Caco-2 (cell line): ENCODE results near the gene PRR35. TPM values are rescaled to one million over a fixed set of nuclear protein-coding genes. Genes with fewer than 3 reads are reported as not detected.

Experiments
- BruUV-seq: library from RNA; stranded (reverse); fragments of 400-500 nt; replicated peaks from 2 replicates; lab custom pipeline; 2021; lab: Mats Ljungman, UMichigan
- CTCF ChIA-PET: fragments of 300-600 bp; sonication (Branson Sonifier 250); formaldehyde crosslinking; loops from one replicate; lab custom pipeline; 2022; ENCODE audit warnings: antibody characterized with exemption; lab: Charles Lee
- POLR2A ChIA-PET: fragments of 300-600 bp; sonication (Branson Sonifier 250); formaldehyde crosslinking; loops from one replicate; lab custom pipeline; 2022; ENCODE audit warnings: antibody characterized with exemption; lab: Charles Lee
- DNase-seq, 2 experiments: peaks; one replicate each; pipeline versions ENCODE4 v3.0.0 to v3.0.0-alpha.2; 2020 to 2022
- H3K27me3 ChIP-seq: replicated peaks from 2 replicates; pipeline ENCODE4 v1.6.0; 2011; ENCODE audit warnings: low read length; ENCODE audit not compliant: control insufficient read depth, insufficient read depth
- H3K36me3 ChIP-seq: 2 replicates; pipeline ENCODE4 v1.5.1; 2011; ENCODE audit warnings: low read length; ENCODE audit not compliant: control insufficient read depth, insufficient read depth
- H3K4me1 ChIP-seq: fragments of 250-450 bp; sonication (Bioruptor Pico); 2 replicates; pipeline ENCODE4 v1.5.1; 2020; ENCODE audit warnings: mild to moderate bottlenecking
- H3K4me3 ChIP-seq: 2 replicates; pipeline ENCODE4 v1.5.1; 2011; ENCODE audit warnings: low read depth, mild to moderate bottlenecking, control low read depth, low read length
- H3K9me3 ChIP-seq: fragments of 250-450 bp; sonication (Bioruptor Pico); 2 replicates; pipeline ENCODE4 v1.5.1; 2020; ENCODE audit warnings: mild to moderate bottlenecking, moderate library complexity
- H3K27ac Mint-ChIP-seq: one replicate; pipeline ENCODE4 v1.8.0; 2022; ENCODE audit warnings: mixed read lengths; ENCODE audit not compliant: unreplicated experiment
- H3K27me3 Mint-ChIP-seq: one replicate; pipeline ENCODE4 v1.8.0; 2022; ENCODE audit warnings: mixed read lengths; ENCODE audit not compliant: insufficient read depth, unreplicated experiment
- H3K36me3 Mint-ChIP-seq: one replicate; pipeline ENCODE4 v1.8.0; 2022; ENCODE audit warnings: mild to moderate bottlenecking, mixed read lengths; ENCODE audit not compliant: insufficient read depth, unreplicated experiment
- H3K4me1 Mint-ChIP-seq: one replicate; pipeline ENCODE4 v1.8.0; 2022; ENCODE audit warnings: low read depth, mixed read lengths; ENCODE audit not compliant: unreplicated experiment
- H3K4me3 Mint-ChIP-seq: one replicate; pipeline ENCODE4 v1.8.0; 2022; ENCODE audit warnings: mild to moderate bottlenecking, moderate library complexity, mixed read lengths; ENCODE audit not compliant: unreplicated experiment
- H3K9me3 Mint-ChIP-seq: one replicate; pipeline ENCODE4 v1.8.0; 2022; ENCODE audit warnings: mixed read lengths; ENCODE audit not compliant: unreplicated experiment
- intact Hi-C: fragments of 100-400 bp; cut with micrococcal nuclease; formaldehyde crosslinking; loops from one replicate; pipeline ENCODE4 v1.10.0; 2022; ENCODE audit not compliant: unreplicated experiment
- total RNA-seq: library from RNA; stranded (reverse); gene quantifications from 2 replicates; pipeline ENCODE4 v1.2.3, GENCODE V29; 2022
- TF ChIP-seq, protein P1 (sequence below), 2 experiments: fragments of 200-600 bp in 1 of 2; IDR thresholded peaks; 1 replicate in 1 of 2; 2 replicates in 1 of 2; pipeline versions ENCODE4 v1.5.1 to v1.8.0; 2011 to 2022; ENCODE audit warnings: antibody characterized with exemption in 1 of 2, control low read depth in 1 of 2, inconsistent platforms in 1 of 2, low read depth in 1 of 2, low read length in 1 of 2, mild to moderate bottlenecking in 1 of 2, moderate library complexity in 1 of 2; ENCODE audit not compliant: insufficient read depth in 1 of 2, severe bottlenecking in 1 of 2, unreplicated experiment in 1 of 2

PRR35 gene
- total RNA-seq, 1 experiment from 2014 or later = not detected

DNA sequence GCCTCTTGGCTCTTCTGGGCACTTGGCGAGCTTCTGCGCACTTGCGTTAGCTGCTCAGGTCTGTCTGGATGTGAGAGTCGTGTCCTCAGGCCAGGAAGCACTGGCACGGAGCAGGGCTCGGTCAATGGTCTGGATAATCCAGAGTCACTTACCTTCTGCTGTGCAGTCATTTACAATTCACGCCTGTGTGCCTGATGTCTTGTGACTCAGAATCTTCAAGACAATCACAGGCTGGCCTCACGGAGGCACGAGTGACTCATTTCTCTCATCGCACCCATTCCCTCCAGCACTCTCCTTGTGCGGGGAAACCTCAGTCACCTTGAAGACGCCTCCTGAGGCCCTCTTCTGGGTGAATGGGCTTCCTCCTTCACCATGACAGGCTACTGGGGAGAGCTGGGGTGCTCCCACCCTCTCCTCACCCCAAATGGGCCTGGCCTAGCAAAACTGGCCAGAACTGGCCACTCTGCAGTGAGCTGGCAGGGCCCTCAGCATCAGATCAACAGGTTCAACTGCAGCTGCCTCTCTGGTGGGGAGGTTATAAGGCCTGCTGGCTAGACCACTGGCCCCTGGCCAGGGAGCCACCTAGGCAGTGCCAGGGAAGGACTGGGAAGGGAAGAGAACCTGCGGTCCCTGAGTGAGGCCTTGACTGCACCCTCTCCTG, 34.5 kb upstream of the PRR35 start:
- Histone ChIP-seq H3K27me3 (no peaks in the 10 kb centered on the region), H3K36me3 (0 out of 2 replicates have a peak, but pooled peaks cover 1% of the 10 kb centered on the region), H3K9me3 (no peaks in the 10 kb centered on the region), H3K4me3 (peak overlapping the region; percentile 76), H3K4me1 (peaks cover 9% of the 10 kb centered on the region)
- TF ChIP-seq, protein P1, sequence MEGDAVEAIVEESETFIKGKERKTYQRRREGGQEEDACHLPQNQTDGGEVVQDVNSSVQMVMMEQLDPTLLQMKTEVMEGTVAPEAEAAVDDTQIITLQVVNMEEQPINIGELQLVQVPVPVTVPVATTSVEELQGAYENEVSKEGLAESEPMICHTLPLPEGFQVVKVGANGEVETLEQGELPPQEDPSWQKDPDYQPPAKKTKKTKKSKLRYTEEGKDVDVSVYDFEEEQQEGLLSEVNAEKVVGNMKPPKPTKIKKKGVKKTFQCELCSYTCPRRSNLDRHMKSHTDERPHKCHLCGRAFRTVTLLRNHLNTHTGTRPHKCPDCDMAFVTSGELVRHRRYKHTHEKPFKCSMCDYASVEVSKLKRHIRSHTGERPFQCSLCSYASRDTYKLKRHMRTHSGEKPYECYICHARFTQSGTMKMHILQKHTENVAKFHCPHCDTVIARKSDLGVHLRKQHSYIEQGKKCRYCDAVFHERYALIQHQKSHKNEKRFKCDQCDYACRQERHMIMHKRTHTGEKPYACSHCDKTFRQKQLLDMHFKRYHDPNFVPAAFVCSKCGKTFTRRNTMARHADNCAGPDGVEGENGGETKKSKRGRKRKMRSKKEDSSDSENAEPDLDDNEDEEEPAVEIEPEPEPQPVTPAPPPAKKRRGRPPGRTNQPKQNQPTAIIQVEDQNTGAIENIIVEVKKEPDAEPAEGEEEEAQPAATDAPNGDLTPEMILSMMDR (IDR thresholded peaks at IDR 0.05; ENCODE audit: insufficient read depth in 1 of 2, low read depth in 1 of 2, low read length in 1 of 2, severe bottlenecking in 1 of 2, unreplicated experiment in 1 of 2) = no peak
- H3K27ac Mint-ChIP-seq = no peak overlapping the region
- intact Hi-C loops = loop anchor here (5.0 kb wide), 1 partner anchor 62 kb away; no protein-coding TSS in a partner anchor
- no peaks in the 10 kb centered on the region for H3K4me1 Mint-ChIP-seq
- peaks cover 33% of the 10 kb centered on the region for H3K36me3 Mint-ChIP-seq
- no TSS peak for BruUV-seq
- H3K9me3 Mint-ChIP-seq = no peaks in the 10 kb centered on the region
- peak overlapping the region; percentile 72 for H3K4me3 Mint-ChIP-seq
- no peaks in the 10 kb centered on the region for H3K27me3 Mint-ChIP-seq
- ChIA-PET POLR2A (interaction anchor here (1.8 kb wide), 1 partner anchor 124 kb away, joined by 4 read pairs; the partner anchor contains the start of gene DECR2), CTCF (interaction anchor here (1.5 kb wide), 1 partner anchor 30 kb away, joined by 3 read pairs; no protein-coding TSS in a partner anchor)
- DNase-seq = no peak

DNA sequence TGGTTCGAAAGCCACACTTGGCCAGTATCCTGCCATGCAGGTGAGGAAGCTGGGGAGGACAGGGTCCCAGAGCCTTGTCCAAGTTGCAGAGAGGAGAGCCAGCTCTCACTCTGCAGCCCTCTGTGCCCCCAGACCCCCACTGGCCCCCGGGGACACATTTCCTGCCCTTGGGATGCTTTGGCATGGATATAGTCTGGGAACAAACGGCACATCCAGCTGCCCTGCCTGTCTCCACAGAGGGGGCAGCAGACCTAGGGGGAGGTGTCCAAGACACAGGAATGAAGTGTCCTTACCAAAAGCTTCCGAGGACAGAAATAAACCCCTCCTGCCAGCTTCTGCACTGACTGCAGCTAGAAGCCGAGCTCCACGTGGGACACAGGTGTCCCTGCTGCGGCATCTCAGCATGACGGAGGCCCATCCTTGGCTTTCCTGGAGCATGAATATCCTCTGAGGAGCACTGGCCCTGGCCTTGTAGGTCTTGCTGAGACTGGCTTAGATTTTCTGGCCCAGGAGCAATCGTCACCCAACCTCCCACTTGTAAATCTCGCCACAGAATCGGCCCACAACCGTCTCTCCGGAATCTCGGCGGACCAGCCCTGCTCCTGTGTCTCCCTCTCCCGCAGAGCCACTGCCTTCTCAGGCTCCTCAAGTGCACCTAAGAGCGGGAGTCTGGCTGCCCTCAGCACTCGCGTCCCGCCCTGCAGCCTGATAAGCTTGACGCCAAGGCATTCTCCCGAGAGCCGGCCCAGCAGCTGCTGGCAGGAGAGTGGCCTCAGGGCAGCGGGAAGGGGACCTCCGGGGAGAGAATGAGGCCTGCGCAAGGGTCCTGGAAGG, 33.8 kb upstream of the PRR35 start:
- ChIA-PET POLR2A (interaction anchor here (0.5 to 1.8 kb wide), 5 partner anchors 18 to 454 kb away, joined by 3 to 4 read pairs (median 3); partner anchors contain the start of genes DECR2 and RHBDF1), CTCF (interaction anchor here (1.0 to 1.9 kb wide), 4 partner anchors 11 to 110 kb away, joined by 3 to 6 read pairs (median 5); partner anchors contain the start of genes METTL26 and RAB11FIP3)
- H3K9me3 Mint-ChIP-seq = no peaks in the 10 kb centered on the region
- peaks cover 32% of the 10 kb centered on the region for H3K36me3 Mint-ChIP-seq
- peak overlapping the region; percentile 76 for H3K4me3 ChIP-seq
- H3K4me1 ChIP-seq = peaks cover 9% of the 10 kb centered on the region
- intact Hi-C loops = loop anchor here (5.0 kb wide), 1 partner anchor 61 kb away; no protein-coding TSS in a partner anchor
- H3K4me3 Mint-ChIP-seq = peak overlapping the region; percentile 72
- H3K36me3 ChIP-seq = 0 out of 2 replicates have a peak, but pooled peaks cover 1% of the 10 kb centered on the region
- H3K27me3 ChIP-seq = no peaks in the 10 kb centered on the region
- TF ChIP-seq, protein P1 (IDR thresholded peaks at IDR 0.05; ENCODE audit: insufficient read depth in 1 of 2, low read depth in 1 of 2, low read length in 1 of 2, severe bottlenecking in 1 of 2, unreplicated experiment in 1 of 2) = no peak
- H3K27ac Mint-ChIP-seq = peak overlapping the region; percentile 70
- TSS peak; percentile 60 for BruUV-seq
- H3K27me3 Mint-ChIP-seq = no peaks in the 10 kb centered on the region
- no peaks in the 10 kb centered on the region for H3K4me1 Mint-ChIP-seq
- no peaks in the 10 kb centered on the region for H3K9me3 ChIP-seq
- peak; percentile 67 to 70 for DNase-seq
